Stomach (tissue), 4 donors: ENCODE results near the gene FOXI1.
"Not testable (repeated sequence)": the region's sequence is repeated elsewhere in the genome, so short reads cannot be mapped to it uniquely, and the experiment has no call there.

Experiments used
- EP300 ChIP-seq: sonication (generic); formaldehyde crosslinking; IDR thresholded peaks from one replicate; pipeline ENCODE4 v1.6.1; 2017; ENCODE audit warnings: antibody characterized with exemption
- POLR2A ChIP-seq, 4 donors: fragments of 450-650 bp; IDR thresholded peaks; one replicate each; pipeline ENCODE4 v1.6.1; 2016; ENCODE audit warnings: antibody characterized with exemption in 4 of 4, control low read depth in 2 of 4, mild to moderate bottlenecking in 1 of 4, moderate library complexity in 1 of 4
- POLR2AphosphoS5 ChIP-seq, 3 donors: sonication (generic); formaldehyde crosslinking; IDR thresholded peaks; one replicate each; pipeline ENCODE4 v1.6.1; 2016; ENCODE audit warnings: antibody characterized with exemption in 3 of 3
- TF ChIP-seq, protein P1 (sequence below), 7 experiments: fragments of 450-650 bp in 4 of 7; fragments of 200-600 bp in 3 of 7; sonication (generic) in 3 of 7; IDR thresholded peaks; one replicate each; pipeline ENCODE4 v1.5.1; 2016 to 2019; ENCODE audit warnings: antibody characterized with exemption in 7 of 7, control low read depth in 2 of 7, mild to moderate bottlenecking in 1 of 7

DNA sequence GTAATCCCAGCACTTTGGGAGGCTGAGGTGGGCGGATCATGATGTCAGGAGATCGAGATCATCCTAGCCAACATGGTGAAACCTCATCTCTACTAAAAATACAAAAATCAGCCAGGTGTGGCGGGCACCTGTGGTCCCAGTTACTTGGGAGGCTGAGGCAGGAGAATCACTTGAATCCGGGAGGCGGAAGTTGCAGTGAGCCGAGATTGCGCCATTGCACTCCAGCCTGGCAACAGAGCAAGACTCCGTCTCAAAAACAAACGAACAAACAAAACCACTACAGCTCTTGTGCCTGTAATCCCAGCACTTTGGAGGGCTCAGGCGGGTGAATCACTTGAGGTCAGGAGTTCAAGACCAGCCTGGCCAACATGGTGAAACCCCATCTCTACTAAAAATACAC is 11.4 kb upstream of the FOXI1 start:
- TF ChIP-seq, protein P1, sequence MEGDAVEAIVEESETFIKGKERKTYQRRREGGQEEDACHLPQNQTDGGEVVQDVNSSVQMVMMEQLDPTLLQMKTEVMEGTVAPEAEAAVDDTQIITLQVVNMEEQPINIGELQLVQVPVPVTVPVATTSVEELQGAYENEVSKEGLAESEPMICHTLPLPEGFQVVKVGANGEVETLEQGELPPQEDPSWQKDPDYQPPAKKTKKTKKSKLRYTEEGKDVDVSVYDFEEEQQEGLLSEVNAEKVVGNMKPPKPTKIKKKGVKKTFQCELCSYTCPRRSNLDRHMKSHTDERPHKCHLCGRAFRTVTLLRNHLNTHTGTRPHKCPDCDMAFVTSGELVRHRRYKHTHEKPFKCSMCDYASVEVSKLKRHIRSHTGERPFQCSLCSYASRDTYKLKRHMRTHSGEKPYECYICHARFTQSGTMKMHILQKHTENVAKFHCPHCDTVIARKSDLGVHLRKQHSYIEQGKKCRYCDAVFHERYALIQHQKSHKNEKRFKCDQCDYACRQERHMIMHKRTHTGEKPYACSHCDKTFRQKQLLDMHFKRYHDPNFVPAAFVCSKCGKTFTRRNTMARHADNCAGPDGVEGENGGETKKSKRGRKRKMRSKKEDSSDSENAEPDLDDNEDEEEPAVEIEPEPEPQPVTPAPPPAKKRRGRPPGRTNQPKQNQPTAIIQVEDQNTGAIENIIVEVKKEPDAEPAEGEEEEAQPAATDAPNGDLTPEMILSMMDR (IDR thresholded peaks at IDR 0.05): not testable (repeated sequence)
- not testable (repeated sequence) for TF ChIP-seq EP300; POLR2A (IDR thresholded peaks at IDR 0.05); POLR2AphosphoS5 (IDR thresholded peaks at IDR 0.05)
